OCI-LY1 (cell line): ENCODE data around the gene TCIRG1.

Source experiments
- H2AFZ ChIP-seq: fragments of 200-600 bp; sonication (generic), shearing (Covaris generic); 2 replicates; pipeline ENCODE4 v1.6.0; 2014; ENCODE audit warnings: antibody characterized with exemption, mild to moderate bottlenecking, low read length
- H3F3A ChIP-seq: fragments of 200-600 bp; sonication (generic), shearing (Covaris generic); 2 replicates; pipeline ENCODE4 v1.6.0; 2014; ENCODE audit warnings: mild to moderate bottlenecking, antibody characterized with exemption, low read length, moderate library complexity; ENCODE audit not compliant: insufficient read depth
- H3K27ac ChIP-seq: fragments of 200-600 bp; sonication (generic); 2 replicates; pipeline ENCODE4 v1.5.1; 2014; ENCODE audit warnings: low read length, mixed run types, mild to moderate bottlenecking, low read depth; ENCODE audit not compliant: poor library complexity, severe bottlenecking
- H3K27me3 ChIP-seq: fragments of 200-600 bp; sonication (generic); 2 replicates; pipeline ENCODE4 v1.6.0; 2014; ENCODE audit warnings: antibody characterized with exemption, mild to moderate bottlenecking, low read length, moderate library complexity; ENCODE audit not compliant: insufficient read depth
- H3K36me3 ChIP-seq: fragments of 200-600 bp; sonication (generic); 2 replicates; pipeline ENCODE4 v1.6.1; 2014; ENCODE audit warnings: mild to moderate bottlenecking, antibody characterized with exemption, low read length, moderate library complexity, mixed read lengths; ENCODE audit not compliant: insufficient read depth
- H3K4me1 ChIP-seq: fragments of 200-600 bp; sonication (generic); 2 replicates; pipeline ENCODE4 v1.5.1; 2014; ENCODE audit warnings: mild to moderate bottlenecking, low read length, moderate library complexity; ENCODE audit not compliant: insufficient read depth, severe bottlenecking
- H3K4me2 ChIP-seq: fragments of 200-600 bp; sonication (generic), shearing (Covaris generic); 2 replicates; pipeline ENCODE4 v1.6.1; 2014; ENCODE audit warnings: low read length
- H3K4me3 ChIP-seq: fragments of 200-600 bp; sonication (generic); 2 replicates; pipeline ENCODE4 v1.5.1; 2014; ENCODE audit warnings: low read length, low read depth, mild to moderate bottlenecking, mixed read lengths; ENCODE audit not compliant: poor library complexity, severe bottlenecking
- H3K79me2 ChIP-seq: fragments of 200-600 bp; shearing (Covaris generic); 2 replicates; pipeline ENCODE4 v1.6.1; 2016; ENCODE audit warnings: mixed run types, low read length, mixed read lengths; ENCODE audit not compliant: insufficient read depth
- H3K9ac ChIP-seq: fragments of 200-600 bp; sonication (generic), shearing (Covaris generic); 2 replicates; pipeline ENCODE4 v1.6.1; 2014; ENCODE audit warnings: mild to moderate bottlenecking, low read length, mixed read lengths
- H3K9me2 ChIP-seq: fragments of 200-600 bp; sonication (generic), shearing (Covaris generic); 2 replicates; pipeline ENCODE4 v1.6.1; 2014; ENCODE audit warnings: low read depth, mild to moderate bottlenecking, low read length, mixed read lengths
- H3K9me3 ChIP-seq: fragments of 200-600 bp; shearing (Covaris generic); 2 replicates; pipeline ENCODE4 v1.6.1; 2014; ENCODE audit warnings: low read length, mixed read lengths
- H4K20me1 ChIP-seq: fragments of 200-600 bp; sonication (generic), shearing (Covaris generic); 2 replicates; pipeline ENCODE4 v1.6.0; 2016; ENCODE audit warnings: mild to moderate bottlenecking, low read length; ENCODE audit not compliant: insufficient read depth
- CTCF ChIP-seq: fragments of 200-600 bp; sonication (generic), shearing (Covaris generic); IDR thresholded peaks from 2 replicates; pipeline ENCODE4 v1.5.1; 2017; ENCODE audit warnings: mild to moderate bottlenecking, antibody characterized with exemption, low read length, moderate library complexity, mixed read lengths
- EZH2 ChIP-seq: fragments of 200-600 bp; sonication (generic), shearing (Covaris generic); IDR thresholded peaks from 2 replicates; pipeline ENCODE4 v1.8.0; 2017; ENCODE audit warnings: borderline replicate concordance, mixed run types, mild to moderate bottlenecking, antibody characterized with exemption, low read length, moderate library complexity, mixed read lengths

The TCIRG1 gene

GRCh38 chr11:68019486-68019885 is 19.3 kb upstream of the TCIRG1 start:
- H3K9ac ChIP-seq: no peak overlapping the region
- H3K27ac ChIP-seq: no peak overlapping the region
- no peak for TF ChIP-seq CTCF
- no peak for TF ChIP-seq EZH2
- no peaks in the 10 kb centered on the region for H3F3A ChIP-seq
- no peaks in the 10 kb centered on the region for H3K79me2 ChIP-seq
- H3K4me3 ChIP-seq: no peak overlapping the region
- no peaks in the 10 kb centered on the region for H3K9me2 ChIP-seq
- no peaks in the 10 kb centered on the region for H4K20me1 ChIP-seq
- H3K9me3 ChIP-seq: no peaks in the 10 kb centered on the region
- peaks cover 5% of the 10 kb centered on the region for H3K27me3 ChIP-seq
- no peak overlapping the region for H2AFZ ChIP-seq
- H3K4me1 ChIP-seq: no peaks in the 10 kb centered on the region
- H3K36me3 ChIP-seq: no peaks in the 10 kb centered on the region; the same call in 1 of the 2 replicates
- no peak overlapping the region for H3K4me2 ChIP-seq

GRCh38 chr11:68020575-68020974 is 18.2 kb upstream of the TCIRG1 start:
- H3K4me3 ChIP-seq: no peak overlapping the region
- H3K4me1 ChIP-seq: no peaks in the 10 kb centered on the region
- H3F3A ChIP-seq: no peaks in the 10 kb centered on the region
- no peak overlapping the region for H2AFZ ChIP-seq
- no peaks in the 10 kb centered on the region for H3K9me3 ChIP-seq
- no peaks in the 10 kb centered on the region for H4K20me1 ChIP-seq
- no peak overlapping the region for H3K27ac ChIP-seq
- no peak overlapping the region for H3K9ac ChIP-seq
- H3K4me2 ChIP-seq: no peak overlapping the region
- TF ChIP-seq CTCF (no peak; the same call in 1 of the 2 replicates), EZH2 (no peak)
- H3K79me2 ChIP-seq: no peaks in the 10 kb centered on the region
- no peaks in the 10 kb centered on the region for H3K9me2 ChIP-seq
- no peaks in the 10 kb centered on the region; the same call in 1 of the 2 replicates for H3K36me3 ChIP-seq
- peaks cover 5% of the 10 kb centered on the region for H3K27me3 ChIP-seq

GRCh38 chr11:68021167-68021787 is 17.5 kb upstream of the TCIRG1 start:
- Histone ChIP-seq H3K9ac (no peak overlapping the region), H4K20me1 (no peaks in the 10 kb centered on the region), H2AFZ (no peak overlapping the region), H3K9me3 (no peaks in the 10 kb centered on the region), H3K27ac (no peak overlapping the region), H3F3A (no peaks in the 10 kb centered on the region), H3K9me2 (no peaks in the 10 kb centered on the region), H3K27me3 (peaks cover 5% of the 10 kb centered on the region), H3K4me2 (no peak overlapping the region), H3K4me1 (no peaks in the 10 kb centered on the region), H3K4me3 (no peak overlapping the region), H3K79me2 (no peaks in the 10 kb centered on the region), H3K36me3 (no peaks in the 10 kb centered on the region; the same call in 1 of the 2 replicates)
- TF ChIP-seq EZH2 (no peak), CTCF (peak; percentile 49)
